ENCODE results near the gene GIMAP5. TPM values are rescaled to one million over a fixed set of nuclear protein-coding genes. Genes with fewer than 3 reads are reported as not detected.

The GIMAP5 gene
- total RNA-seq, 2 donors from 2014 or later = 35.9 to 55.0 TPM

- H3K27me3 ChIP-seq (replicated peaks; ENCODE audit: insufficient read depth) = no peaks in the 10 kb centered on the region
- no peak for DNase-seq (ENCODE audit: low spot score)
- peaks cover 0 to 4% of the 10 kb centered on the region in 2 donors for H3K4me1 ChIP-seq (ENCODE audit: control insufficient read depth in 1 of 2, low read depth in 2 of 2)
- peak overlapping the region in 1 of 2 donors; percentile 15 for H3K27ac ChIP-seq
- no peak for TF ChIP-seq CTCF (IDR thresholded peaks at IDR 0.05)
- no peak for ATAC-seq (ENCODE audit: insufficient number of reproducible peaks, low FRiP score, low read depth)
- H3K9me3 ChIP-seq = no peaks in the 10 kb centered on the region
- H3K36me3 ChIP-seq = no peaks in the 10 kb centered on the region
- H3K4me3 ChIP-seq = peak overlapping the region; percentile 66
Observed at GRCh38 chr7:150715738-150716137, 21.5 kb upstream of the GIMAP5 start.

GRCh38 chr7:150716368-150716767 lies 20.9 kb upstream of the GIMAP5 start, which contains the start of gene GIMAP1:
TSS of gene GIMAP1 (plus strand) at chr7:150716613. CDS start at chr7:150719048, 2,435 bp downstream.
- Histone ChIP-seq H3K9me3 (no peaks in the 10 kb centered on the region), H3K36me3 (no peaks in the 10 kb centered on the region), H3K27me3 (replicated peaks; ENCODE audit: insufficient read depth) (no peaks in the 10 kb centered on the region), H3K27ac (peak within 1 kb of the TSS in 1 of 2 donors; percentile 15), H3K4me3 (peak within 1 kb of the TSS; percentile 66), H3K4me1 (ENCODE audit: control insufficient read depth in 1 of 2, low read depth in 2 of 2) (peaks cover 0 to 4% of the 10 kb centered on the region in 2 donors)
- no peak for TF ChIP-seq CTCF (IDR thresholded peaks at IDR 0.05)
- no peak for ATAC-seq (ENCODE audit: insufficient number of reproducible peaks, low FRiP score, low read depth)
- no peak for DNase-seq (ENCODE audit: low spot score)

DNA sequence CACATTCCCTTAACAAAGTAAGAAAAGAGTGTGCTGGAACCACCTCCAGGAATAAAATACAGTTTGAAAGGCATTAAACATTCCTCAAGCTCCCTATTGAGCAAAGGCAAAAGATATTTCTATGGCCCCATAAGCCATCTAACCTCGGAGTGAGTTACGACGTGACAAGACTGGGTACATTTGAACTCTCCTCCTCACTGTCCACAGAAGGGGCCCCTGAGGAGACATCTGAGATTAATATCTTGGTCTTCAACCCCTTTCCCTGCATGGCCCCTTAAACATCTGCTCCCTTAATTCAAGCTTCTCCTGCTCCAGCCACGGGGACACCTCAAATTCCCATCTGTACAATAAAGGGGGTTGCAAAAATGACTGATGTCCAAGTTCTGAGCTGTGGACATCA lies 20.3 kb upstream of the GIMAP5 start:
- H3K4me3 ChIP-seq = peak overlapping the region; percentile 66
- DNase-seq (ENCODE audit: low spot score) = no peak
- H3K9me3 ChIP-seq = no peaks in the 10 kb centered on the region
- no peak for ATAC-seq (ENCODE audit: insufficient number of reproducible peaks, low FRiP score, low read depth)
- no peaks in the 10 kb centered on the region for H3K36me3 ChIP-seq
- TF ChIP-seq CTCF (IDR thresholded peaks at IDR 0.05) = no peak
- no peak overlapping the region for H3K27ac ChIP-seq
- peaks cover 0 to 4% of the 10 kb centered on the region in 2 donors for H3K4me1 ChIP-seq (ENCODE audit: control insufficient read depth in 1 of 2, low read depth in 2 of 2)
- H3K27me3 ChIP-seq (replicated peaks; ENCODE audit: insufficient read depth) = no peaks in the 10 kb centered on the region

- ATAC-seq (ENCODE audit: insufficient number of reproducible peaks, low FRiP score, low read depth) = no peak
Observed at GRCh38 chr7:150717814-150718420, 19.3 kb upstream of the GIMAP5 start.

DNA sequence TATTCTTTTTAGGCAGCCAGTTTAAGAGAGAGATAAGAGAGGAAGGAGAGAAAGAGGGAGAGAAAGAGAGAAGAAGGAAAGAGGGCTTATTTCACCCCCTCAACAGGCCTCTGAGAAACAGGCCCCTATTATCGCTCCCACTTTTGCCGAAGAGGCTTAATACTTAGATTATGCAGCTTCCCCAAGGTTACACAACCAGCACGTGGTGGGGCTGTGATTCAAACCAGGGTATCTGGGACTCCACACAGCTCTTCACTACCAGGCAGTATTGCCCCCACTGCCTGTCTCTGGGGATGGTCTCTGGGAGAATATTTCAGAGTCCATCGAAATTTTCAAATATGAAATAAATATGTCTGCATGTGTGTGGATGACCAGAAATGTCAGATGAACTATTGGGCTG lies 17.8 kb upstream of the GIMAP5 start:
- Histone ChIP-seq H3K27ac (no peak overlapping the region), H3K4me1 (ENCODE audit: control insufficient read depth in 1 of 2, low read depth in 2 of 2) (peaks cover 0 to 4% of the 10 kb centered on the region in 2 donors), H3K27me3 (replicated peaks; ENCODE audit: insufficient read depth) (no peaks in the 10 kb centered on the region), H3K9me3 (no peaks in the 10 kb centered on the region), H3K4me3 (no peak overlapping the region), H3K36me3 (no peaks in the 10 kb centered on the region)
- ATAC-seq (ENCODE audit: insufficient number of reproducible peaks, low FRiP score, low read depth) (no peak), DNase-seq (ENCODE audit: low spot score) (no peak)
- no peak for TF ChIP-seq CTCF (IDR thresholded peaks at IDR 0.05)

More at GRCh38 chr7:150717814-150718420, 19.3 kb upstream of the GIMAP5 start:
- no peak for TF ChIP-seq CTCF (IDR thresholded peaks at IDR 0.05)
- no peaks in the 10 kb centered on the region for H3K9me3 ChIP-seq
- no peak for DNase-seq (ENCODE audit: low spot score)
- H3K36me3 ChIP-seq = no peaks in the 10 kb centered on the region
- peak overlapping the region; percentile 66 for H3K4me3 ChIP-seq
- H3K4me1 ChIP-seq (ENCODE audit: control insufficient read depth in 1 of 2, low read depth in 2 of 2) = peaks cover 0 to 4% of the 10 kb centered on the region in 2 donors
- no peaks in the 10 kb centered on the region for H3K27me3 ChIP-seq (replicated peaks; ENCODE audit: insufficient read depth)
- no peak overlapping the region for H3K27ac ChIP-seq
